B cell (primary cell): ENCODE data around the gene CCDC144A. TPM values are rescaled to one million over a fixed set of nuclear protein-coding genes. Genes with fewer than 3 reads are reported as not detected.
"Not testable (repeated sequence)": the region's sequence is repeated elsewhere in the genome, so short reads cannot be mapped to it uniquely, and the experiment has no call there.

Experiments
- ATAC-seq: fragments of 200-7000 bp; cut with Tn5 transposase; one replicate; pipeline ENCODE4 v1.10.0; 2021; ENCODE audit warnings: low read depth, mild to moderate bottlenecking, moderate number of reproducible peaks, moderate library complexity
- CTCF ChIA-PET: fragments of 350-600 bp; sonication (Branson Sonifier 250); formaldehyde crosslinking; loops from one replicate; lab custom pipeline; 2021; ENCODE audit warnings: antibody characterized with exemption, inconsistent platforms; lab: Charles Lee
- POLR2A ChIA-PET: fragments of 350-600 bp; sonication (Branson Sonifier 250); formaldehyde crosslinking; loops from one replicate; lab custom pipeline; 2021; ENCODE audit warnings: antibody characterized with exemption; lab: Charles Lee
- DNase-seq: peaks from one replicate; pipeline ENCODE4 v3.0.0; 2013
- H2AFZ ChIP-seq: 2 replicates; pipeline ENCODE4 v1.6.1; 2012; ENCODE audit warnings: mild to moderate bottlenecking, low read depth, low read length; ENCODE audit not compliant: insufficient read depth, poor library complexity, severe bottlenecking
- H3K27ac ChIP-seq, 2 donors: 1 replicate in 1 of 2; 2 replicates in 1 of 2; pipeline ENCODE4 v1.5.1; 2012 to 2013; ENCODE audit warnings: low read length in 2 of 2, mild to moderate bottlenecking in 2 of 2, moderate library complexity in 1 of 2
- H3K27me3 ChIP-seq, 4 experiments: fragments of 200-600 bp in 1 of 4; sonication (generic) in 1 of 4; replicated peaks in 1 of 4; 1 replicate in 2 of 4; 2 replicates in 2 of 4; pipeline versions ENCODE4 v1.6.1 to v1.7.0; 2013 to 2016; ENCODE audit warnings: low read length in 3 of 4, mild to moderate bottlenecking in 2 of 4, mixed read lengths in 1 of 4, moderate library complexity in 1 of 4; ENCODE audit not compliant: insufficient read depth in 4 of 4, control insufficient read depth in 3 of 4; ENCODE audit errors: control extremely low read depth in 1 of 4
- H3K36me3 ChIP-seq, 2 experiments: replicated peaks in 1 of 2; 1 replicate in 1 of 2; 2 replicates in 1 of 2; pipeline versions ENCODE4 v1.6.1 to v1.7.1; 2013; ENCODE audit warnings: low read length in 1 of 2; ENCODE audit not compliant: insufficient read depth in 2 of 2, control insufficient read depth in 1 of 2; ENCODE audit errors: control extremely low read depth in 1 of 2, extremely low read depth in 1 of 2
- H3K4me1 ChIP-seq, 2 donors: fragments of 200-600 bp in 1 of 2; sonication (generic) in 1 of 2; 1 replicate in 1 of 2; 2 replicates in 1 of 2; pipeline versions ENCODE4 v1.5.1 to v1.6.1; 2013 to 2017; ENCODE audit warnings: low read length in 2 of 2; ENCODE audit not compliant: control insufficient read depth in 2 of 2, insufficient read depth in 2 of 2
- H3K4me2 ChIP-seq: replicated peaks from 2 replicates; pipeline ENCODE3; 2012; ENCODE audit warnings: mild to moderate bottlenecking, low read depth, low read length; ENCODE audit not compliant: poor library complexity, severe bottlenecking
- H3K4me3 ChIP-seq, 5 experiments: fragments of 200-600 bp in 1 of 5; sonication (generic) in 1 of 5; 1 replicate in 3 of 5; 2 replicates in 2 of 5; pipeline versions ENCODE4 v1.5.1 to v1.7.0; 2011 to 2016; ENCODE audit warnings: low read length in 4 of 5, mild to moderate bottlenecking in 4 of 5, low read depth in 2 of 5, control low read depth in 1 of 5, moderate library complexity in 1 of 5; ENCODE audit not compliant: insufficient read depth in 1 of 5; ENCODE audit errors: control extremely low read depth in 1 of 5, extremely low read depth in 1 of 5
- H3K79me2 ChIP-seq: fragments of 200-600 bp; sonication (generic); one replicate; pipeline ENCODE4 v1.6.0; 2016; ENCODE audit warnings: low read length; ENCODE audit not compliant: control insufficient read depth, insufficient read depth
- H3K9ac ChIP-seq: fragments of 200-600 bp; sonication (generic); 2 replicates; pipeline ENCODE4 v1.6.1; 2017; ENCODE audit warnings: mild to moderate bottlenecking, low read length, moderate library complexity
- H3K9me3 ChIP-seq, 3 donors: one replicate each; pipeline versions ENCODE4 v1.6.1 to v1.7.1; 2013; ENCODE audit warnings: low read length in 2 of 3; ENCODE audit not compliant: control insufficient read depth in 2 of 3, insufficient read depth in 1 of 3; ENCODE audit errors: control extremely low read depth in 1 of 3
- H4K20me1 ChIP-seq: 2 replicates; pipeline ENCODE4 v1.6.0; 2012; ENCODE audit warnings: mild to moderate bottlenecking, low read length; ENCODE audit not compliant: insufficient read depth, control insufficient read depth, poor library complexity, severe bottlenecking
- H3K27ac Mint-ChIP-seq: one replicate; pipeline ENCODE4 v1.8.0; 2021; ENCODE audit warnings: mixed read lengths
- H3K27me3 Mint-ChIP-seq: one replicate; pipeline ENCODE4 v1.8.0; 2021; ENCODE audit warnings: mixed read lengths
- H3K4me1 Mint-ChIP-seq: one replicate; pipeline ENCODE4 v1.8.0; 2021; ENCODE audit warnings: mixed read lengths
- H3K4me3 Mint-ChIP-seq: one replicate; pipeline ENCODE4 v1.8.0; 2021; ENCODE audit warnings: mixed read lengths
- H3K9me3 Mint-ChIP-seq: one replicate; pipeline ENCODE4 v1.8.0; 2022; ENCODE audit warnings: mixed read lengths; ENCODE audit not compliant: insufficient read depth
- WGBS: methylation state at CpG from one replicate; pipeline ENCODE4 v1.1.5; 2013; ENCODE audit warnings: missing lambda C conversion rate; ENCODE audit not compliant: insufficient coverage; 5-methylcytosine and 5-hydroxymethylcytosine counted together
- intact Hi-C: fragments of 100-400 bp; cut with micrococcal nuclease; formaldehyde crosslinking; loops from one replicate; pipeline ENCODE4 v1.10.0; 2022
- polyA plus RNA-seq: library from polyadenylated mRNA; depleted of rRNA; stranded (reverse); fragments of >200 nt; gene quantifications from 2 replicates; pipeline ENCODE4 v1.2.3, GENCODE V29; 2012
- total RNA-seq, 2 donors: library from RNA; stranded (reverse); fragments of 120-200 nt in 1 of 2; gene quantifications; 1 replicate in 1 of 2; 2 replicates in 1 of 2; pipeline versions ENCODE4 v1.2.3 to v1.2.4, GENCODE V29; 2013 to 2022

The CCDC144A gene
- total and polyA plus RNA-seq, 2 donors (not counting 1 experiment from before 2014, with no cell fraction given), result 4.8 TPM; not detected in 1

- no CpG with 5 or more reads among the region's 9 CpGs for WGBS
- H3K27me3 Mint-ChIP-seq, result not testable (repeated sequence)
Observed at GRCh38 chr17:16807620-16808019, 117.6 kb downstream of the CCDC144A start.

GRCh38 chr17:16810236-16810635, 120.2 kb downstream of the CCDC144A start:
- ATAC-seq, result not testable (repeated sequence)

More at GRCh38 chr17:16807620-16808019, 117.6 kb downstream of the CCDC144A start:
- H3K36me3 ChIP-seq, H3K4me3 Mint-ChIP-seq, H3K79me2 ChIP-seq, H3K4me2 ChIP-seq, CTCF ChIA-PET, H3K27me3 ChIP-seq, intact Hi-C loops, H3K27ac Mint-ChIP-seq, H3K27ac ChIP-seq, H4K20me1 ChIP-seq, H3K4me3 ChIP-seq, H3K9me3 ChIP-seq, H3K4me1 Mint-ChIP-seq, H3K9me3 Mint-ChIP-seq, H2AFZ ChIP-seq, ATAC-seq, H3K9ac ChIP-seq, DNase-seq, H3K4me1 ChIP-seq, POLR2A ChIA-PET: not testable (repeated sequence)

GRCh38 chr17:16812126-16812525, 122.1 kb downstream of the CCDC144A start:
- POLR2A ChIA-PET, H3K4me1 ChIP-seq, H3K79me2 ChIP-seq, H2AFZ ChIP-seq, H3K4me3 Mint-ChIP-seq, CTCF ChIA-PET, H3K36me3 ChIP-seq, H3K27me3 ChIP-seq, H3K4me1 Mint-ChIP-seq, H3K27ac Mint-ChIP-seq, intact Hi-C loops, H3K9me3 ChIP-seq, H3K4me3 ChIP-seq, H3K27ac ChIP-seq, ATAC-seq, H3K4me2 ChIP-seq, H3K9me3 Mint-ChIP-seq, H3K9ac ChIP-seq, H4K20me1 ChIP-seq: not testable (repeated sequence)
- H3K27me3 Mint-ChIP-seq, result peaks cover 27% of the 10 kb centered on the region
- DNase-seq, result peak; percentile 6
- WGBS, result 25% methylated on average over 2 of the region's 7 CpGs

More at GRCh38 chr17:16810236-16810635, 120.2 kb downstream of the CCDC144A start:
- H3K9me3 ChIP-seq, H3K9me3 Mint-ChIP-seq, POLR2A ChIA-PET, H3K27ac Mint-ChIP-seq, H2AFZ ChIP-seq, H3K27ac ChIP-seq, intact Hi-C loops, CTCF ChIA-PET, H4K20me1 ChIP-seq, H3K9ac ChIP-seq, H3K4me2 ChIP-seq, H3K36me3 ChIP-seq, H3K4me1 Mint-ChIP-seq, H3K79me2 ChIP-seq, H3K4me1 ChIP-seq, H3K27me3 ChIP-seq, H3K4me3 ChIP-seq, H3K4me3 Mint-ChIP-seq, DNase-seq: not testable (repeated sequence)
- WGBS, result no CpG with 5 or more reads among the region's 5 CpGs
- peaks cover 14% of the 10 kb centered on the region for H3K27me3 Mint-ChIP-seq
